LNCAP (cell line): ENCODE measurements around the gene DNAJC8.

ENCODE experiments used
- TF ChIP-seq, protein P1 (sequence below): fragments of 450-650 bp; IDR thresholded peaks from 2 replicates; pipeline ENCODE4 v1.5.1; 2017; ENCODE audit warnings: mild to moderate bottlenecking

Gene DNAJC8

DNA sequence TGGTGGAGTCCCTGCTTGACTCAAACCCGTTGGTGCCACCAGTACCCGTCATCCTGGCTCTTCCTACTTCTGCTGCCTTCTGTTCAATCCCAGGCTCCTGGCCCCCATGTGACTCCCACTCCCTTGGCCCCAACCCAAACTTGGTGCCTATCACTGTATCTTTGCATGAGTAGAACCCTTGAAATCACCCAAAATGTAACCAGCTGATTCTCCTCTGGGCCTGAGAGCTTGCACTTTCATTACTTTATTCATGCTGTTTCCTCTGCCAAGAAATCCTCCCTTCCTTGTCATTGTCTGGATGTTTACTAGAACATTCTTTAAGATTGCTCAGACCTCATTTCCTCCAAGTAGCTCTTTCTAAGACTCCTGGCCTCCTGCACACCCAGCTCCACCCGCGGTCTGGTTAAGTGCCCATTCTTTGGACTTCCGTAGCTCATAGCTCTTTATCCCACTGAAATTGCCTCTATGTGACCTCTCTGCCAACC lies 72.0 kb downstream of the DNAJC8 start:
- TF ChIP-seq, protein P1, sequence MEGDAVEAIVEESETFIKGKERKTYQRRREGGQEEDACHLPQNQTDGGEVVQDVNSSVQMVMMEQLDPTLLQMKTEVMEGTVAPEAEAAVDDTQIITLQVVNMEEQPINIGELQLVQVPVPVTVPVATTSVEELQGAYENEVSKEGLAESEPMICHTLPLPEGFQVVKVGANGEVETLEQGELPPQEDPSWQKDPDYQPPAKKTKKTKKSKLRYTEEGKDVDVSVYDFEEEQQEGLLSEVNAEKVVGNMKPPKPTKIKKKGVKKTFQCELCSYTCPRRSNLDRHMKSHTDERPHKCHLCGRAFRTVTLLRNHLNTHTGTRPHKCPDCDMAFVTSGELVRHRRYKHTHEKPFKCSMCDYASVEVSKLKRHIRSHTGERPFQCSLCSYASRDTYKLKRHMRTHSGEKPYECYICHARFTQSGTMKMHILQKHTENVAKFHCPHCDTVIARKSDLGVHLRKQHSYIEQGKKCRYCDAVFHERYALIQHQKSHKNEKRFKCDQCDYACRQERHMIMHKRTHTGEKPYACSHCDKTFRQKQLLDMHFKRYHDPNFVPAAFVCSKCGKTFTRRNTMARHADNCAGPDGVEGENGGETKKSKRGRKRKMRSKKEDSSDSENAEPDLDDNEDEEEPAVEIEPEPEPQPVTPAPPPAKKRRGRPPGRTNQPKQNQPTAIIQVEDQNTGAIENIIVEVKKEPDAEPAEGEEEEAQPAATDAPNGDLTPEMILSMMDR: no peak

DNA sequence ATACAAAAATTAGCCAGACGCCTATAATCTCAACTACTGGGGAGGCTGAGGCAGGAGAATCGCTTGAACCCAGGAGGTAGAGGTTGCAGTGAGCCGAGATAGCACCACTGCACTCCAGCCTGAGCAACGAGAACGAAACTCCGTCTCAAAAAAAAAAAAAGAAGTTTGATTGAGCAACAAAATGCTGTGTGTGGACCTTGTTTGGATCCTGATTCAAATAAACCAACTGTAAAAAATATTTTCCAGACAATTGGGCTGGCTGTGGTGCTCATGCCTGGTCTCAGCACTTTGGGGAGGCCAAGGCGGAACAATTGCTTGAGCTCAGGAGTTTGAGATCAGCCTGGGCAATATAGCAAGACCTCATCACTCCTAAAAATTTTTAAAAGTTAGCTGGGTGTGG lies 73.1 kb downstream of the DNAJC8 start:
- TF ChIP-seq, protein P1: no peak

DNA sequence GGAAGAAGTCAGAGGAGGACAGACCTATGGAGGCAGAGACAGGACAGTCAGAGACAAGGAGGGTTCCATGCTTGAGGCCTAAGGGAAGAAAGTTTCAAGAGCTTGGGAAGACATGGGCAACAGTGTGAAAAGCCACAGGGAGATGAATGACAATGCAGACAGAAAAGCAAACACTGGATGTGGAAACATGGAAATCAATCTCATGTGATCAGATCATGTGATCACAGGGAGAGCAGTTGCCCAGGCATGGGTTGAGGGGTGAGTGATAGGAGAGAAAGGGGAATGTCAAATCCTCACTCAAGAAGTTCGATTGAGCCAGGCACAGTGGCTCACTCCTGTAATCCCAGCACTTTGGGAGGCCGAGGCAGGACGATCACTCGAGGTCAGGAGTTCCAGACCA lies 73.6 kb downstream of the DNAJC8 start:
- TF ChIP-seq, protein P1: no peak

DNA sequence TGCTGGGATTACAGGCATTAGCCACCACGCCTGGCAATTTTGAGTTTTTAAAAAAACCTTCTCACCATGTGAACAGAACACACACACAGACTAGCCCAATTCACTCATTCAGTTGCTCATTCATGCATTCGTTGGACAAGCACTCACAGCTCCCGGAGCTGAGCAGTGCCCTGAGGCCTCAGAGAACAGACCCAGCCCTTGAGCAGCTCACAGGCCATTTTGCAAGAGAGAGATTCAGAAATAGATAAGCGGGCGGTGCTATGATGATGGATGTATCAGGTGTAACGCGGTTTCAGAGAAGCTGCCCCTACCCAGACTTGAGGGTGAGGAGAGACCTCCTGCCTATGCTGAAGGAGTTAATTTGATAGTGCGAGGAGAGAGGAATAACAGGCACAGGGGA lies 74.9 kb downstream of the DNAJC8 start:
- TF ChIP-seq, protein P1: no peak

DNA sequence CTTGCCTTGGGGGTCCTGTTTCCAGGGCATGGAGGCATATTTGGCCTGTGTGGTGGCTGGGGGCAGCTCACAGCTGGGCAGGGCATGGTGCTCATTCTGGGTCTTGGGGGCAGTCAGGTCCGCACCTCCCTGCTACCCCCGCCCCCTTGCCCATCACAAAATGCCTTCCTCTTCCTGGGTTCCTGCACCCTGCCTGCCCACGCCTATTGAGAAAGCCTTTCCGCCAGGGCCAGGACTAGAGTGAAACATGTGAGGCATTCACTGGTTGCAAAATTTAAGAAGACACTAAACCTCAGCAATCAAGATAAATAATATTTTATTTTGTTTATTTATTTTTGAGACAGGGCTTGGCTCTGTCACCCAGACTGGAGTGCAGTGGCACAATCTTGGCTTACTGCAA lies 76.0 kb downstream of the DNAJC8 start:
- TF ChIP-seq, protein P1: no peak

DNA sequence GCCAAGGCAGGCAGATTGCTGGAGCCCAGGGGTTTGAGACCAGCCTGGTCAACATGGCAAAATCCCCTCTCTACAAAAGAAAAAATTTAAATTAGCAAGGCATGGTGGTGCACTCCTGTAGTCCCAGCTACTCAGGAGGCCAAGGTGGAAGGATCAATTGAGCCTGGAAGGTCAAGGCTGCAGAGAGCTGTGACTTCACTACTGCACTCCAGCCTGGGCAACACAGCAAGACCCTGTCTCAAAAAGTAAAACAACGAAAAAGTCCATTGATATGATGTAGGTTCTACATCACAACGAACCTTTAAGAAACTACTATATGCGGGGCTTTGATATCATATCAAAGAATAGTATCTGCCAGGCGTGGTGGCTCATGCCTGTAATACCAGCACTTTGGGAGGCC lies 77.2 kb downstream of the DNAJC8 start:
- TF ChIP-seq, protein P1: no peak

DNA sequence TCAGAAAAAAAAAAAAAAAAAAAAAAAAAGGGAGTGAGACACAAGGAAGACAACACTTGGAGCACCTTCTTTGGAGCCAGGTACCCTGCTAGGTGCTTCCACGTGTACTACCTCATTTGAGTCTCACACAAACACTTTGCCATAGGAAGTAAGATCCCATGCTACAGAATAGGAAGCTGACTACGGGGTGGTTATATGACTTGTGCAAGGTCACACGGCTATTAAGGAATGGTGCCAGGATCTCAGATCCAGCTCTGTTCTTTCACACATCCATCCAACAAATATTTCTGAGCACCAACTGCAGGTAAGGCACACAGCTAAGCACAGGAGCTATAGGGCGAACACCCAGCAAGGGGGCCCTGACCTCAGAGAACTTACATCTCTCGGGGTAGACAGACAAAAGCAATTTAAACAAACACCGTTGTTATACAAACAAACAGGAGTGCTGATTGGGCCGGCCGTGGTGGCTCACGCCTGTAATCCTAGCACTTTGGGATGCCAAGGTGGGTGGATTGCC lies 78.7 kb downstream of the DNAJC8 start:
- TF ChIP-seq, protein P1: no peak
